ENCODE results near the gene ACTR5. TPM values are rescaled to one million over a fixed set of nuclear protein-coding genes. Genes with fewer than 3 reads are reported as not detected.

The ACTR5 gene
- total RNA-seq (2021; ENCODE audit: unreplicated experiment) (22.0 TPM), Bru-seq, nascent RNA (percentile 80 among the genes with signal in this experiment), BruChase-seq, experiment 1, labeled RNA remaining after a 6-hour chase (percentile 86 among the genes with signal in this experiment), BruChase-seq, experiment 2, labeled RNA remaining after a 2-hour chase (percentile 81 among the genes with signal in this experiment)
- 15.0 and 16.7 TPM in 2 replicates for polyA plus RNA-seq (2012)
- long read RNA-seq, transcript ACTR5-201 (9 exons, 2,565 nt): major isoform, 38 of 69 reads
- long read RNA-seq, partial matches to known transcripts: 6 of 69 reads
- long read RNA-seq, other reads (novel, unspliced or antisense): 25 of 69 reads

GRCh38 chr20:38748097-38748860 is at the start of gene ACTR5:
TSS of gene ACTR5 (plus strand) at chr20:38748460. CDS start at chr20:38748479, 19 bp downstream.
- no peaks in the 10 kb centered on the region for H3K9me3 ChIP-seq (ENCODE audit: control insufficient read depth in 1 of 2, insufficient read depth in 1 of 2, low read depth in 1 of 2, low read length in 2 of 2)
- H3K4me1 ChIP-seq (ENCODE audit: control insufficient read depth in 1 of 2, insufficient read depth in 2 of 2, low read length in 2 of 2): peaks cover 8 to 24% of the 10 kb centered on the region in 2 experiments; a peak in 3 of 4 replicates
- H3K9me2 ChIP-seq (ENCODE audit: insufficient read depth): no peaks in the 10 kb centered on the region
- peak within 1 kb of the TSS; percentile 75 for H2AFZ ChIP-seq (ENCODE audit: low read depth, low read length, poor library complexity, severe bottlenecking)
- peak within 1 kb of the TSS; percentile 82 for H3K27ac ChIP-seq (ENCODE audit: low read depth, low read length)
- CTCF ChIA-PET: interaction anchor here (1.0 to 1.4 kb wide), 2 partner anchors 31 to 90 kb away, joined by 3 to 4 read pairs; no protein-coding TSS in a partner anchor
- RAD21 ChIA-PET (ENCODE audit: low non-redundant PET in 1 of 2, low total read pairs in 2 of 2, uncharacterized antibody in 2 of 2, unreplicated experiment in 2 of 2): no interaction called here
- POLR2A ChIA-PET: interaction anchor here (0.7 kb wide), 1 partner anchor 9 kb away, joined by 3 read pairs; no protein-coding TSS in a partner anchor
- ATAC-seq (peak; percentile 88), DNase-seq (ENCODE audit: low read depth, low spot score) (peak; percentile 74)
- peak within 1 kb of the TSS; percentile 92 for H3K4me2 ChIP-seq (ENCODE audit: low read length)
- TF ChIP-seq ZFX (IDR thresholded peaks at IDR 0.05): peak; percentile 61; the same call in 1 of the 2 replicates
- no peak for TF ChIP-seq SRF (IDR thresholded peaks at IDR 0.05; ENCODE audit: low read depth)
- TF ChIP-seq REST (IDR thresholded peaks at IDR 0.05; ENCODE audit: low read depth): no peak
- TF ChIP-seq POLR2A (IDR thresholded peaks at IDR 0.05; ENCODE audit: borderline replicate concordance, extremely low read depth, insufficient read depth, insufficient read length): peak; percentile 35
- no peak for TF ChIP-seq ATF3 (IDR thresholded peaks at IDR 0.05)
- TF ChIP-seq YY1 (IDR thresholded peaks at IDR 0.05; ENCODE audit: extremely low read depth, insufficient replicate concordance, low read depth, low read length): peak; percentile 90
- peak; percentile 76 for TF ChIP-seq POLR2AphosphoS5 (IDR thresholded peaks at IDR 0.05; ENCODE audit: low read depth, low read length)
- no peak for TF ChIP-seq ZBTB33 (IDR thresholded peaks at IDR 0.05; ENCODE audit: extremely low read depth, insufficient replicate concordance, low read length)
- H3K27me3 ChIP-seq (ENCODE audit: insufficient read depth, low read length): no peaks in the 10 kb centered on the region
- peaks cover 15 to 21% of the 10 kb centered on the region in 2 experiments for H3K36me3 ChIP-seq (ENCODE audit: control insufficient read depth in 1 of 2, insufficient read depth in 2 of 2, low read length in 2 of 2)
- H3K79me2 ChIP-seq (ENCODE audit: insufficient read depth, low read length): peaks cover 48% of the 10 kb centered on the region
- peak within 1 kb of the TSS; percentile 72 to 84 for H3K4me3 ChIP-seq (replicated peaks in 1 of 2; ENCODE audit: low read depth in 1 of 2, low read length in 2 of 2)
- H4K20me1 ChIP-seq (ENCODE audit: insufficient read depth): no peaks in the 10 kb centered on the region
- peak within 1 kb of the TSS; percentile 81 for H3K9ac ChIP-seq (ENCODE audit: low read length)
- BruUV-seq (replicated peaks): no TSS peak
- intact Hi-C loops (cut with micrococcal nuclease): loop anchor here (1.0 kb wide), 1 partner anchor 17 kb away; no protein-coding TSS in a partner anchor

All from HCT116 (cell line).